Bone marrow (tissue), 2 donors: ENCODE results near the gene SEC61B.
"Not testable (repeated sequence)": the region's sequence is repeated elsewhere in the genome, so short reads cannot be mapped to it uniquely, and the experiment has no call there.

Experiments used
- DNase-seq, 2 donors: peaks; one replicate each; lab custom pipeline; 2025; lab: John Stamatoyannopoulos, UW

The SEC61B gene

GRCh38 chr9:99192786-99193465, 29.2 kb upstream of the SEC61B start:
- DNase-seq: no peak

- DNase-seq: no peak
These were observed 28.6 kb upstream of the SEC61B start for GRCh38 chr9:99193466-99193821.

DNA sequence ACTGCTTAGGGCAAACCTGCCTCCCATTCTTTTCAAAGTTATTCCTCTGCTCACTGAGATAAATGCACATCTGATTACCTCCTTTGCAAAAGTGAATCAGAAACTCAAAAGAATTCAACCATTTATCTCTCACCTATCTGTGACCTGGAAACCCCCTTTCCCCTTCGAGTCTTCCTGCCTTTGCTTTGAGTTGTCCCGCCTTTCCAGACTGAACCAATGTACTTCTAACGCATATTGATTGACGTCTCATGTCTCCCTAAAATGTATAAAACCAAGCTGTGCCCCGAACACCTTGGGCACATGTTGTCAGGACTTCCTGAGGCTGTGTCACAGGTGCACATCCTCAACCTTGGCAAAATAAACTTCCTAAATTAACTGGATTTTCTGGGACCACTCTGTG, 25.6 kb upstream of the SEC61B start:
- DNase-seq: not testable (repeated sequence)

DNA sequence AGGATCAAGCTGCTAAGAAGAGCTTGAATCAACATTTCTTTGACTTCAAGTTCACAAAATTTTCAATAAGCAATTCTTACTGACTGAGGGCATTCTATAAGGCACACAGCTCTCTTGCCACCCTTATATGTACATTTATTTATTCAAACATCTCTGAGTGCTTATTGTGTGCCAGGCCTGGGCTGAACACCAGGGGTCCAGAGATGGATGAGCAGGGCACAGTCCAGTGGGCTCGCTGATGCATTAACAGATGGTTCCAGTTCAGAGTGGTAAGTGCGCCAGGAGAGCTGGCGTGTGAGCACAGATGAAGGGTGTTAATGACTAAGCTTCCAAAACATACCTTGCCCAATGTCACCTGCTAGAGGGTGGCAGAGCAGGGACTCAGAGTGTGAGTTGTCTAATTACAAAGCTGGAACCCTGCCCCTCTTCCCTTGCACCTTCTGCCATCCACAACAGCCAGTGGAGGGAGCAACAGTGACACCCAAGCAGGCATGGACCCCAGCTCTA, 24.9 kb upstream of the SEC61B start:
- DNase-seq: no peak

DNA sequence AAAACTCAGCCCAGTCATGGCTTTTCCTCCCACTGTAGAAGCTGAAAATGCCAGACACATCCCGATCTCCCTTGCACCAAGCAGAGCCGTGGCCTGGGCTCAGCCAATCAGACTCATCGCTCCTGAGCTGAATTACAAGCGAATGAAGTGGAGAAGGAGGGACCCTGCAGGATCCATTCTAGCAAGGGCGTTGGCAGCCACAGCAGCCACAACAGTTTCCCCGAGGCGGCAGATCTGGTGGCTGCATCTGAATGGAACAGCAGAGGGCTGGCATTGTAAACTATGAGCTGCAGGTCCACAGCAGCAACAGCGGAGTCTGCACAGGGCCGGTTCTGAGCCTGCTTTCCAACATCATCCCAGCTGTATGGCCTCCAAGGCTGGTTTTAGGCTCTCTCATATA, 24.1 kb upstream of the SEC61B start:
- no peak for DNase-seq

DNA sequence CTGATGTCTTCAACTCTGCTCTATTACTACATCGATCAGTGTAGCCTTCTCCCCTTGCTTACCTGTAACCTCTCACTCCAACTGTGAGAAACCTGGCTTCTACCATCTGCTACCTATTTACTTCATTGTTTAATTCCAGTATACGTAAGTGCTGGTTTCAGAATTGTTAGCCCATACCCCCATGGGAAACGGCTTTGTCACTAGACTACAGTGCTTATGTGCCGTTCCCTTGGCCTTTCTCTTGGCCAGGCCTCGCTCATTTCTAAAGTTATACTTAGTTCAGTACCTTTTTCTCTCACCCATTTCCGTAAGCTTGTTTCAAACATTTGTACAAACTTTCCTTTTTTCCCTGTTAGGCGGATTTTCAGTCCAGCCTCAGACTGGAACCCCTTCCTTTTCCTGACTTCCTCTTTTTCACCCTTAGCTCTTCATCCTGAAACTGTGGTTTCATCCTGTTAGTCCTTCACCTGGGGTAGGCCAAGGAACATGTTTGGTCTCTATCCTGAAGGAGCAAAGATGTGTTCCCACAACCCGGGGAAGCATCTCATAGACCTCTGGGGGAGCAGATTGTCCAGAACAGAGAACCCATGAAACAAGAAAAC, 22.0 kb upstream of the SEC61B start:
- no peak for DNase-seq

- DNase-seq: no peak
These were observed 20.5 kb upstream of the SEC61B start for GRCh38 chr9:99201603-99202002.

GRCh38 chr9:99210572-99210971, 11.5 kb upstream of the SEC61B start:
- no peak for DNase-seq

- no peak for DNase-seq
These were observed 10.3 kb upstream of the SEC61B start for GRCh38 chr9:99211746-99212145.

- peak in 1 of 2 donors; percentile 31 for DNase-seq
These were observed 8.9 kb upstream of the SEC61B start for GRCh38 chr9:99213197-99213596.

DNA sequence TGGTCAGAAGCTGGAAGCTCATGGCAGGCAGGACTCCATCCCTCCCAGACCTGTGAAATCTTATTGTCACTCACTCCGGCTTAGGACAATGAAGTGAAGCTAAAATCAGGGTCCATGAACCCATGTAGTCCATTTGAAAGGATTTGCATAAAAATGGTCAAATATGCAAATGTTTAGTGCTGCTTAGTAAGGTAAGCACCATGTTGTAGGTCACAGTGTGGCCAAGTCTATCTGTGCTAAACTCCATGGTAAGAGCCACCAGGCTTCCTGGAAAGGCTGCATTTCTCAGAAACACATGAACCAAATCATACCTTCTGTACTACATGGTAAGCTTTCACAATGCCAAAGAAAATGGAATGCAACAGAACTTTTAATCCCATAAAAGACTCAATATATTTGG, 6.0 kb upstream of the SEC61B start:
- no peak for DNase-seq

DNA sequence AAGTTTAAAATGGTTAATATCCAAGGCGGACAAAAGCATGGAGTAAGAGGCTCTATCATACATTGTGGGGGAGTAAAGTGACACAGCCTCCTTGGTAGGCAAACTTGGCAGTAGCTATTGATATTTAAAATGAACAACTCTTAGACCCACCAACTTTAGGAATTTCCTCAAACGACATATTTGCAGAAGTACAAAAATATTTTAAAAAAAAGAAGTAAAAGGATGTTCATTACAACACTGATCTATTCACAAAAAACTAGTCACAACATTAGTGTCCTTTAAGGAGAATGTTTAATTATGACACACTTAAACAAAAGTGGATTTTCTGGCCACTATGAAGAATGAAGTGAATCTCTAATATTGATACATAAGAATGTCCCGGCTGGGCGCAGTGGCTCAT, 2.1 kb upstream of the SEC61B start:
- DNase-seq: no peak

DNA sequence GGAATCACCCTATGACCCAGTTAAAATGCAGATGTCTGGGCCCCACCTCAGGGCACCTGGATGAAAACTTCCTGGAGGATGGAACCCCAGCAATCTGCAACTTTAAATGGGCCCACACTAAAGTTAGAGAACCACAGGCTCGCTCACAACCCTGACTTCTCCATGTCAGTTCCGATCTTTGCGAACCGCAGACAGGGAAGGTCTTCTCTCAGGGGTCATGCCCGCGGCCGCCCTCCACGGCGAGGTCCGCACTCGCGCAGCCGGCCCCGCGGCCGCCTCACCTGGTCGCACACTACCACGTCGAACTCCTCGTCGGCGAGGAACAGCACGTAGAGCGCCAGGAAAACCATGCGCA, 839 bp upstream of the SEC61B start:
- DNase-seq: no peak

GRCh38 chr9:99222416-99223270, 561 bp downstream of the SEC61B start:
- no peak for DNase-seq

DNA sequence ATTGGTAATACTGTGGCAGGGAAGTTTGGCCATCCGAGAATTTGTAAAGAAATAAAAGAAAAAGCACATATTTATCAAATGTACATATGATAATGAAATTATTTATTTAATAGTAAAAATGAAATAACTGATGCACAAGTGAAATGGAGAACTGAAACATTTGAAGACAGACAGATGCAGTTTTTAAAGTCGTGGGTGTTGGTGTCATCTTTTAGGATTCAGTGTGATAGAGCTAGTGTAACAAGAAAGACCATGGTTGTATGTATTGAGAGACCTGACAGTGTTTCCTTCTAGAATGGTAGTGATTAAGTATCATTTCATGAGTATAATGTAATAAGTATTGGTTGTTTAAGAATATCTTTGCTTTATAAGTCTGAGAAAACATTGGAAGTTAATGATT, 2.4 kb downstream of the SEC61B start:
- no peak for DNase-seq

DNA sequence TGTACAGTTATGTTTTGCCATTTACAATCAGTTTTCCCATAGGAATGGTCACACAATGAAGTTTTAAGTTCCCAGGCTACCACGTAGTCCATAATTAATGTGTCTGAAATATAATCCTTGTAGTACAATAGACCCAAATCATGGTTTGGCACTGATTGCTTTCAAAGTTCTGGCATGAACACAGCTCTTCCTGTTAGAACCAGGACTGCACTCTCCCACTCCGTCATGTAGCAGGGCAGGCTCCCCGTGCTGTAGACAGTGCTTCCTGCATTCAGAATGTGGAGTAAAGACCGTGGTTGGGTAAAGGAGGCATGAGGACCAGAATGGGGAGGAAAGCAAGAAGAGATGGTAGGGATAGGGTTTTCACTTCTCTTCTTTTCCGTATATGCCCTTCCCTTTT, 4.0 kb downstream of the SEC61B start:
- no peak for DNase-seq

DNA sequence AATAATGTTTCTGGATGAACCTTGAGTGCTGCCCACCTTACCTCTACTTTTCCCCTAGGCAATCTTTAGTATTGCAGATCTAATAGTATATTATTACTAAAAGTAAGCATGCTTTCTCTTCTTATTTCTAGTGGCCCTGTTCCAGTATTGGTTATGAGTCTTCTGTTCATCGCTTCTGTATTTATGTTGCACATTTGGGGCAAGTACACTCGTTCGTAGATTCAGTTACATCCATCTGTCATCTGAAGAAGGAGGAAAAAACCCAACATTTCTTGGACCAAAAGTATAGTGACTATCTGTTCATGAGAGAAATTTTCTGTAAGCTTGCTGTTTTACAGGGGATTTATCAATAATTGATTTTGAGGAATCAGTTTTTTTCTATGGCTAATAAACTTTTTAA, 8.1 kb downstream of the SEC61B start:
- no peak for DNase-seq

- DNase-seq: no peak
These were observed 9.6 kb downstream of the SEC61B start for GRCh38 chr9:99231711-99232110.

DNA sequence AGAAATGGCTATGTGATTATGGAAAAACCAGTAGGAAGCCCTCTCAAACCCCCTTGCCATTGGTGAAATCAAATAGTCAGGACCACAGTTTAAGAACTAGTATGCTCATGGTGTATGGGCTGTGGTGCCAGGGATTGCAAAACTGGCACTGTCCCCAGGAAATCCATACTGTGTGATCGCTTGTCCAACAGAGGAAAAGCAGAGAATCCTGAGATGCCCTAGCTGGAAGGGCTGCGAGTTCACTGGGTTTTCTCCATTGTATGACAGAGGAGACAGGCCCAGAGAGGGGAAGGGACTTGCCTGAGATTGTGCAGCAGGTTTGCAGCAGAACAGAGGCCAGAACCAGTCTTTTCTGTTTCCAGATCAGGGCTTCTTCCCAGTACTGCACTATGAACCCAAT, 12.5 kb downstream of the SEC61B start:
- DNase-seq: no peak

DNA sequence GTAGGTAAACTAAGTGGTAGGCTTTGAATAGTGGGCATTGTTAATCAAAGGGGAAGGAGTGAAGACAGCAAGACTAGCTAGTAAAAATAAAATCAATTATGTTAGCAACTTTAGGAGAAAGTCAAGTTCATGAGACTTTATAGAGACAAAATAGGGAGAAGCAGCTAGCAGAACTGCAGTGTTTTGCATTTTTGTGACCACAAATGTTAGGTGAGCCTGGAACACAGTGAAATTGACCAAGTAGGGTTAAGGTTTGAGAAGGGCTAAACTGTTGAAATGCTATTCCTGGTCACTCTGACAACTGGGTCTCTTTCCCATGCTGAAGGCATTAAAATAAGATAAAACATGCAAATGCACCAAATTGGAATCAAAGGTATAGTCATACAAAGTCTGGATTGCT, 13.0 kb downstream of the SEC61B start:
- DNase-seq: no peak

- DNase-seq: no peak
These were observed 14.0 kb downstream of the SEC61B start for GRCh38 chr9:99235926-99236634.

DNA sequence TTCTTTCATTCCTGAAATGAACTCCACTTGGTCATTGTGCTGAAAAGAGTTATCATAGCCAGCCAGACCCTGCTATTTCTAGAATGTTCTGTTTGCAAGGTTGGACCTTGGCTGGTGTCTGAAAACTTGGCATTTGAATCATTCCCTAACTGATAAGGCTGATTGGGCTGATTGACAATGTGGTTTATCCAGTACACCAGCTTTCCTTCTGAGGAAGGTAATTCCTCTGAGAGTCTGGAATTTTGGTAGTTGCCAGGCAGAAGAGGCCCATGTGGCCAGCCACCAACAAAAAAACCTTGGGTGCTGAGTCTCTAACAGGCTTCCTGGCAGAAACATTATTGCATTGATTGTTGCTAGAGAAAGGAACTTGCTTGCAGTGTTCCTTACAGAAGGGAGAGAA, 15.3 kb downstream of the SEC61B start:
- DNase-seq: no peak

DNA sequence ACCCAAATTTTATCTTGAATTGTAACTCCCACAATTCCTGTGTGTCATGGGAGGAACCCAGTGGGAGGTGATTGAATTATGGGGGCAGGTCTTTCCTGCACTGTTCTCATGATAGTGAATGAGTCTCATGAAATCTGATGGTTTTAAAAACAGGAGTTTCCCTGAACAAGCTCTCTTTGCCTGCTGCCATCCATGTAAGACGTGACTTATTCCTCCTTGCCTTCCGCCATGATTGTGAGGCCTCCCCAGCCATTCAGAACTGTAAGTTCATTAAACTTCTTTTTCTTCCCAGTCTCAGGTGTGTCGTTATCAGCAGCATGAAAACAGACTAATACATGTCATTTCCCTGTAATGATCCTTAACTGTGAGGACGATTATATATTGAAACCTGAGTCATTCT, 15.8 kb downstream of the SEC61B start:
- not testable (repeated sequence) for DNase-seq
